Activated CD4-positive, alpha-beta T cell treated with anti-CD3 and anti-CD28 coated beads, Interleukin-2, amount 50 U/mL, for 48 hours (primary cell): ENCODE data around the gene PARD3.

Experiments
- DNase-seq, 2 experiments: peaks; one replicate each; pipeline ENCODE4 v3.0.0-alpha.2; 2020

Gene PARD3

DNA sequence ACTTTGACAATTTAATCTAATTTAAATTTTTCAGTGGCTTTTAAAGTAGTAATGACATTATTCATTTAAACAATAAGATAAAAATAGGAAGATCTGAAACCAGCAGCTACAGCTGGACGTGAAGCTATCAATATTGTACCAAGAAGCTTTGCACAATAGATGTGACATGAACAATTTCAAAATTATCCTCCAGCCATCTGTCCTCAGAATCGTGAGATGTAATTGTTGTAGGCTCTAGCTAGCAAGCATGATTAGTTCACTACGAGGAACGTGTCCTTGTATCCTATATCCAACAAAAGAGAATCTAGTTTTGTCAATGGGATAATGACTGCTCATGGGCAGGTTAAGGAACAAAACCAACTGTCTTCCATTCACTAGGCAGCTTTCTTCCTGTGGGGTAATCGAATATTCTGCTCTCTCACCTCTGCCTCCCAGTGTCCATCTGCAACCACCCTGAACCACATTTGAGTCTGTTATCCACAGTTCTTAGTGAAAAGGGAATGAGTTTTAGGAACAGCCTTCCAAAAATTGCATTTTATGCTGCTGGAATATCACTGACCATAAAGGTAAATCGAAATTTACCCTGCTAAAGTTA lies 247.3 kb downstream of the PARD3 start:
- DNase-seq = no peak

DNA sequence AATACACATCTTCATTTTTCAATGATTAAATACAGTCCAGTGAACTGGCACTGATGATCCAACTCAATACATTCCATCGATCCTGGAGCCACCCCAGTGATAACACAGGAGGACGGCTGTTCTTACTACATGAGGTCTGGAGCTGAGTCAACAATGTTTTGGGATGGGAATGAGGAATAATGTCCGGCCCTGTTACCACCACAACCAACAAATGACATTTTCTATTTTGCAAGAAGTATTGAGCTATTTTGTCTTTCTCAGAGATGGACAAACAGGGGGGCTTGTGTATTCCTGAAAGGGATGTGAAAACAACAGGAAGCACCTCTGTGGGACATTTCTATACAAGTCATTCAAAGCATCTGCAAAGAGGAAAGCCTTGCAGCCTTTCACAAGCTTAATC lies 249.2 kb downstream of the PARD3 start:
- no peak for DNase-seq

DNA sequence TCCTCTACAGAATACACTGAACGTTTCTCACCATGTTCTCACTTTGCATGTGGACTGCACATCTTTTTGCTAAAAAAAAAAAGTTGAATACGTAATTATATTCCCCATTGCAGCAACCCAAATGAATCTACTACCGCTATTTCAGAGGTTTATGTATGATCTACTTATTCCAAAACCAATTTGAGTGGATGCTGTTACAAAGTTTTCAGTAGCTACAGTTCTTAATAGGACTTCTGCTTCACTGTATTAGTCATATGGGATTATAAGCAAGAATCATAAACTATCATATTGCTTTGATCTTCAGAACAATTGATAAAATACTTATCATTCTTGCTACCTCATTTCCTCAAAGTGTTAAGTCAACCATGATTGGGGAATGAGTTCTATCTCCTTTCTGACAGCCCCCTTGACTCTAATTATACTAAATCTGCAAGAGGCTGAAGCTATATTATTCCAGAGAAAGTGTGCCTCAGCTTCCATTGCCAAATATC lies 257.0 kb downstream of the PARD3 start:
- DNase-seq = no peak

DNA sequence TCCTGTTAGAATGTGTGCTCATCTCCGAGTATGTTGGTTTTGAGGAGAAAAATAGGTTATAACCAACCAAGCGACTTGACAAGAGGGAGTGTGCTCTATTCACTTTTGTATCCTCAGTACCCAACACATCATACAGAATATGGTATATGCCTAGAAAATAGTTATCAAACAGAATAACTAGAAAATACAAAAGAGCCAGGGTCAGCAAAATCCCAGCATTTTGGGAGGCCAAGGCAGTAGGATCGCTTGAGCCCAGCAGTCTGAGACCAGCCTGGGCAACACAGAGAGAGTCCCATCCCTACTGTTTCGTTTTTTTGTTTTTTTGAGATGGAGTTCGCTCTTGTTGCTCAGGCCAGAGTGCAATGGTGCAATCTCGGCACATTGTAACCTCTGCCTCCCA lies 257.9 kb downstream of the PARD3 start:
- DNase-seq = no peak

DNA sequence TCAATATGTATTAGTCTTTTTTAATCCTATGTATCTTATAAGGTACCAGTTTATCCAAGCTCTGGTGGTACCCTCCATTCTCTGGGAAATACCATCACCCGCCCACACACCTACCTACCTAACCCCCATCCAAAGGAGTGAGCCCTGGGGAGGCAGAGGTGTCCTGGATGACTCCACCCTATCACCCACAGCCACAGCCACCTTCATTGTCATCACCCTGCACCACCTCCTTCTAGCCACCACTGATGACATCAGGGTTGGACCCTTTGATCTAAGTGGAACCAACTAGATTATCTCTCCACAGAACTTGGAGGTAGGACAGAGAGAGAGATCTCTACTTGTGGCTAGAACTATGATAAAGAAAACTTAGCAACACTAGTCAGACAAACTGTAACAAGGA lies 259.4 kb downstream of the PARD3 start:
- no peak for DNase-seq

DNA sequence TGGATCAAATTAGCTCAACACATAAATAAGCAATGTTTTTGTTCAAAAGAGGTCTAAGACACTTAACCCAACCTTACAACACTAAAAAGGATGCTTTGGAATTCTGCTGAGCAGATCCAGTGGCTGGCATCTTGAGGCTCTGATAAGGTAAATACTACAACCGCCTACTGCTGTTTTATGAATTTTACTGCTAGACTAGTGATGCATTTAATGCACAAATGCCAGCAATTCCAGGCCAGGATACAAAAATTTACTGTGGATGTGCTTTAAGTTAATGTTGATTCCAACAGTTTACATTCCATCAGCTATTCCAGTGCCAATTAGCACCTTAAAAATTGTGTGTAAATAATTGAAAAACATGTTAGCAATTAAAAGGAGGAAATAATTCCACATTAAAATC lies 261.3 kb downstream of the PARD3 start:
- DNase-seq = no peak

GRCh38 chr10:34551295-34551694 lies 263.8 kb downstream of the PARD3 start:
- no peak for DNase-seq

DNA sequence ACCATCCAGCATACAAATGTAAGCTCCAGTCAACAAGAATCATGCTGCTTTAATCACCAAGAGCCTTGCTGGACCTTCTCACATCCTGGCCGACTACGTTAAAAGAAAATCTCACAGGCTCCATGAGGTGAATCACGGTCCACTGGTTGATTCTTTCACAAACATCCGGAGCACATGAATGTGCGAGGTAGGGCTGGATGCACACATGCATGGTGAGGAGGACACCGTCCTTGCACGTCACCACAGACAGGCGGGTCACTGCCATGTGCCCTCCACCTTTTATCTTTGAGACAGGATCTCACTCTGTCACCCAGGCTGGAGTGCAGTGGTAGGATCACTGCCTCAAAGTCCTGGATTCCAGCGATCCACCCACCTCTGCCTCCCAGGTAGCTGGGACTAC lies 265.1 kb downstream of the PARD3 start:
- no peak for DNase-seq

DNA sequence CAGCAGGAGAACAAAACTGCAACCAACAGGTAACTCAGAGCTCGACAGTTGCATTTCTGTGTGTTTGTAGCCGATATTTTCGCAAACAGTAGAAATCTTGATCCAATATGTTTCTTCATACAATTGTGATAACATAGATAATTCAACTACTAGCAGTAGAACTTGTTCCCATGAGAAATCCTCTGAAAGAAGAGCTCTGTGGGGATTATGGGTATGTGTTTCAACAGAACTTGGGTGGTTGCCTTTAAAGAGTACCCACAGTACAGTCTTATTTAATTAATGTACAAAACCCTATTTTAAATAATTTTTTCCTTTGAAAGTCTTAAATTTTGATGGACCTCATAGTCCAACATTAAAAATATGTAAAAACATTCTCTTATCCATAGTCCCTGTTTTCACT lies 266.1 kb downstream of the PARD3 start:
- no peak for DNase-seq

DNA sequence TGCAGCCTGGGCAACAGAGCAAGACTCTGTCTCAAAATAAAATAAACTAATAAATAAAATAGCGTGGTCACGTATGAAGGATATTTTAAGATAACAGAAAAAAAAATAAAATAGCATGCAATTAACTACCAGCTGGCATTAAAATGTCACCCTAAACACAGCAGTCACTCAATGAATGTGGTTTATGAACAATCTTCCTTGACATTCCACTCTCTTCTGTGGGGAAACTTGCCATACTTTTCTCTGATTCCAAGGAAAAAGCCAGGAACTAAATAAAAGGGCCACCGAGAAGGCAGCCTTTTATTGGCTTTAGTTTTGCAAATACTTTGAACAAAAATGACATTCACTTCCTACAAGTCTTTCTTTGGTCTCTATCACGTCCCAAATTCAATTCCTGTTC lies 266.6 kb downstream of the PARD3 start:
- DNase-seq = no peak

- DNase-seq = no peak
Observed at GRCh38 chr10:34547695-34548094, 267.4 kb downstream of the PARD3 start.

DNA sequence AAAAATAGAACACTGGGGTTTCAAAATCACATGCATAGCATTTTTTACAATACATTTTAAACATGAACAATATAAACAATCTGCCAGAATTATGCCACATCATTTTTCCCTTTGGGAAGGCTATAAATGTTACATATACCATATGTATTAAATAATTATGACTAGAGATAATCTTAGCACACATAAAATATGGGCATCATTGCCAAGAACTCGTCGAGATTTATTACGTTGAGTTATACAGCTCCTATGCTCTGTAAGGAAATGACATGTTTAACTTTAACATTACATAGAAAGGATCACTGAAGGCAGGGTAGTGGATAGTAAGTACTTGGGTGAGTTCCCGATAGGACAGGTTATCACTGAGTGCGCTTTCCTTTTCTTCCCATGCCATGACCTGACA lies 267.8 kb downstream of the PARD3 start:
- DNase-seq = no peak

- no peak for DNase-seq
Observed at GRCh38 chr10:34544400-34544799, 270.7 kb downstream of the PARD3 start.

- DNase-seq = no peak
Observed at GRCh38 chr10:34543716-34544115, 271.4 kb downstream of the PARD3 start.

GRCh38 chr10:34540492-34540891 lies 274.6 kb downstream of the PARD3 start:
- DNase-seq = no peak

DNA sequence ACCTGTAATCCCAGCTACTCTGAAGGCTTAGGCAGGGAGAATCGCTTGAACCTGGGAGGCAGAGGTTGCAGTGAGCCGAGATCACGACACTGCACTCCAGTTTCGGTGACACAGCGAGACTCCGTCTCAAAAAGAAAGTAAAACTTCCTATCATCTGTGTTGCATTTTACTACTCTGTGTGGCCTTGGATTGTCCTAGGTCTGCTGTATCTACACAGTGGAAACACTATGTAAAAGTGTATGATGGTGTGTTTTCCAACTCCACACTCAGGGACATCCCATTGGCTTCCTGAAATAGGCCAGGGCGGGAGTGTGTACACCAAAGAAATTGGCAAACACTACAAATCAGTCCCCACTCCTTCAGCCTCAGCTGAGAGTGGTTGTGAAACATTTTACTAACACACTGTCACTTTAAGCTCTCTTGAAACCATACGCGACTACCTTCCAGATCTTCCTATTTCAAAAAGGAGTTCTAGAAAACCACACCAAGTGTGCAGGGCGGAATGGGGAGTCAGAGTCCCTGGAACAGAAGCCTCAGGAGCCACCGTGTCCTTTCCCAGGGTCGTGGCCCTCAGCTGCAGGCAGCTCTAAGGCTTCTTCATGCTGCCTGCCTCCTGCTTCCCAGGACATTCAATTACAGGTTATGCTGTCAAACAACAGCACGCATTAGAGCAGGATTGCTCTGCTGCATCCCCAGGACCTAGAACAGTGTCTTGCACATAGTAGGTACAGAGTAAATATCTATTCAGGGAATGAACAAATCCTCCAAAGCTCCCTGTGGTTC lies 275.4 kb downstream of the PARD3 start:
- no peak for DNase-seq

DNA sequence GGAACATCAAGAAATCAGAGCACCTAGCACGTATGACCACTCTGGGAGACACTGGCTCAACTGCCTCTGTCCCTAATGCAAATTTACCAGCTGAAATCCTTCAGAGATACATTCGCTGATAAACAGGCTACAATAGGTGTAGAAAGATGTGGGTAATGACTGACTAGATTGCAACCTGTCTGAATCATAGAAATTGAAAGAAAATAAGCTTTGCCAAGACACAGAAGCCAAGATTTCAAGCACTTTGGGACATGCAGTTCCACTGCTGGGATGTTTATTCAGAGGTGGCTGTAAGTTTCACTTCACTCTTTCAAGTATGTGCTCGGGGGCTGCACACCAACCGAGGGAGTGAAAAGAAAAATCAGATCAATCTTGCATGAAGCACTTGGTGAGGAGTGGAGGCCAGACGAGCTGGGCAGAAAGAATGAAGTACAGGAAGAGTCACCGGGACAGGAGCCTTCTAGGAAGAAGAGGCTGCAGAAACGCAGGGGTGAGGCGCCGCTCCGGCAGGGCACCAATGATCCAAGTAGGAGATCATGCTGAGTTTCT lies 276.7 kb downstream of the PARD3 start:
- no peak for DNase-seq

GRCh38 chr10:34537629-34538231 lies 277.4 kb downstream of the PARD3 start:
- DNase-seq = no peak

DNA sequence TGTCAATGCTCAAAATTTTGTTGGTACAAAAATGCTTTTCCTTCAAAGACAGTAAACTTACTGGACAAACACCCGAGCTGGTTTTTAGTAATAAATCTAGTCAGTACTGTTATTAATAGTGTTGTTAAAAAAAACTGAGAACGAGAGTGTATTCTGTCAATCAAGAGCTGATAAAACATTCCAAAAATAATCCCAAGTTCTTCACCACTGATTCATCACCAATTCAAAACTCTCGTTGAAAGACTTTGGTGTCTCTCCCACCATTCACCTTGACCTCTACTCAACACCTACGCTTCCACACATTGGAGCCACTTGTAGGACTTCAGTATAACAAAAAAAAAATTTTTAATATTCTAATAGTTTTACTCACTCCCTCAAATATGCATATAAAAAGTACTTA lies 279.2 kb downstream of the PARD3 start:
- no peak for DNase-seq

DNA sequence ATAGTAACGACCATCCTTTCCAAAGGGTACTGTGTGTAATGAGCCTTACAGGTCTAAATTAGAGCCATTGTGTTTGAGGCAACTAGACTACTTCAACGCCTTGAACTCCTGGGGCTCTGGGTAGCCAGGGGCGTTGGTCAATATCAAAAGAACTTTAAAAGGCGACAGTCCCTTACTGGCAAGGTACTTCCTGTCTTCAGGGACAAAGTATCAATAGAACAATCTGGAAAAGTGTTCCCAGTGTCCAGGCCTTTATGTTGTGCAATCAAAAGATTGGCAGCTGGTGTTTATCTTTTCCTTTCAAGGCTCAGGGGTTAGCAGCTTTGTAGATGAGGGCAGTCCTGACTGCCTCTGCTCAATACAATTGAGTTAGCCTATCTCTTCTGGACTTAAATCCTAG lies 284.3 kb downstream of the PARD3 start:
- DNase-seq = no peak

- no peak for DNase-seq
Observed at GRCh38 chr10:34528320-34528719, 286.8 kb downstream of the PARD3 start.

GRCh38 chr10:34526758-34527730 lies 288.1 kb downstream of the PARD3 start:
- DNase-seq = no peak

GRCh38 chr10:34526186-34526585 lies 288.9 kb downstream of the PARD3 start:
- no peak for DNase-seq
